H7 (cell line): ENCODE data around the gene CEACAM1. TPM values are rescaled to one million over a fixed set of nuclear protein-coding genes. Genes with fewer than 3 reads are reported as not detected.
A peak's percentile ranks its signal among the peaks of the same experiment; 100 is the strongest.

Experiments used
- DNase-seq: peaks from one replicate; pipeline ENCODE4 v3.0.0; 2012
- H3K27me3 ChIP-seq: 2 replicates; pipeline ENCODE4 v1.6.0; 2011; ENCODE audit warnings: mild to moderate bottlenecking, low read length; ENCODE audit not compliant: control insufficient read depth, insufficient read depth
- H3K36me3 ChIP-seq: replicated peaks from 2 replicates; pipeline ENCODE4 v1.5.1; 2011; ENCODE audit warnings: low read length; ENCODE audit not compliant: control insufficient read depth, insufficient read depth
- H3K4me3 ChIP-seq: 2 replicates; pipeline ENCODE4 v1.5.1; 2011; ENCODE audit warnings: low read depth, mild to moderate bottlenecking, control low read depth, low read length, moderate library complexity; ENCODE audit not compliant: insufficient read depth
- total RNA-seq: library from RNA; depleted of rRNA; stranded (reverse); fragments of >200 nt; shearing (Covaris generic); gene quantifications from 2 replicates; pipeline ENCODE4 v1.2.3, GENCODE V29; 2014

The CEACAM1 gene
- total RNA-seq, 1 experiment from 2014 or later: 0.42 TPM

DNA sequence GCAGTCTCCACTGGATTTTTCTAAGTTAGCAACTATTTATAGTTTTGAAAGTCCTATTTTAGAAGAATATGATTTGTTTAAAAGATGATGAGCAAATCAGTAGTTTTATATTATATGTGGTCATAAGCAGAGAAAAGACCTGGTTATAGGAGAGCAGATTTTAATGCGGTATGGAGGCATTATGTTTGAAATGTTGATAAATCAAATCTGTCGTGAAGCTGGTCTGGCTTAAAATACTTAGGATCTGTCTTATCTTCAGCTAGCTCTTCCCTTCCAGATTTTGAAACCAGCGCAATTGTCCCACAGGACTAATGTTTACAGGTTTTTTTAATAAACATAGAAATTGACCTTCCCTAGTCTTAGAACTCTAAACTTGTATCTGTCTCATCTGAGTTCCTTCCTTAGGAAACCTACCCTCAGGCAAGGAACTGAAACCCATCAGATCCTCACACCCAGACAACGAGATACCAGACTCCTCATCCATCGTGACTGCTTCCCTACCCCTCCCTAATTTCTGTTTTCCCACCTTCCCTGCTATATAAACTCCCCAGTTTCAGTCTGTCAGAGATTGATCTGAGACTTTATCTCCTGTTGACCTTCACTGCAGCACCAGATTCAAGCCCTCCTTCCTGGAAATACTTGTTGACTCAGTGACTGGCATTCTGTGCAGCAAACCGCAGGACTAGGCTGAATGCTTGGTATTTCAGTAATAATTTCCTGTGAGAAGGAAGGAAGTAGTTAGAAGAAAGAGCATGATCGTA is 47.8 kb downstream of the CEACAM1 start:
- Histone ChIP-seq H3K36me3 (no peaks in the 10 kb centered on the region), H3K4me3 (no peak overlapping the region), H3K27me3 (no peaks in the 10 kb centered on the region)
- DNase-seq: no peak

DNA sequence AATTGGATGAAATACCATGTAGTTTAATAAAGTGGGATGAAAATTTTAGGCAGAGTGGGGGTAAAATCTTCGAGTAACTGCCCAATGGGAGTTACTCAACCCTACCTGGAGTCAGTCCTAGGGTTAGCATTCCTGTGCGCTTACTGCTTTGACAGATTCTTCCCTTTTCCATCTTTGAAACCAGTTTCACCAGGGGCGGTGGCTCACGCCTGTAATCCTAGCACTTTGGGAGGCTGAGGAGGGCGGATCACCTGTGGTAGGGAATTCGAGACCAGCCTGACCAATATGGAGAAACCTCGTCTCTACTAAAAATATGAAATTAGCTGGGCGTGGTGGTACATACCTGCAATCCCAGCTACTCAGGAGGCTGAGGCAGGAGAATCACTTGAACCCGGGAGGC is 48.5 kb downstream of the CEACAM1 start:
- no peaks in the 10 kb centered on the region for H3K36me3 ChIP-seq
- no peak for DNase-seq
- H3K27me3 ChIP-seq: no peaks in the 10 kb centered on the region
- H3K4me3 ChIP-seq: no peak overlapping the region

DNA sequence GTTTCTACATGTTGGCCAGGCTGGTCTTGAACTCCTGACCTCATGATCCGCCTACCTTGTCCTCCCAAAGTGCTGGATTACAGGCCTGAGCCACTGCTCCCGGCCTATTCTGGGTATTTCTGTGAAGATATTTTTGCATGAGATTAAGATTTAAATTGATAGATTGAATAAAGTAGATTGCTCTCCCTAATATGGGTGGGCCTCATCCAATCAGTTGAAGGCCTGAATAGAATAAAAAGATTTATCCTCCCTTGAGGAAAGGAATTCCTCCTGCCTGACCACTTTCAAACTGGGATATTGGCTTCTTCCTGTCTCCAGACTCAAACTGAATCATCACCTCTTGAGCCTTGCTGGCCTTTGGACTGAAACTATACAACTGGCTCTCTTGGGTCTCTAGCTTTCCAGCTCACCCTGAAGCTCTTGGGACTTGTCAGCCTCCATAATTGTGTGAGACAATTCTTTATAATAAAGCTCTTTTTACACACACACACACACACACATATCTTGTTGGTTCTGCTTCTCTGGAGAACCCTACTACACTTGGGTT is 49.4 kb downstream of the CEACAM1 start:
- H3K4me3 ChIP-seq: no peak overlapping the region
- H3K27me3 ChIP-seq: no peaks in the 10 kb centered on the region
- DNase-seq: no peak
- H3K36me3 ChIP-seq: no peaks in the 10 kb centered on the region

DNA sequence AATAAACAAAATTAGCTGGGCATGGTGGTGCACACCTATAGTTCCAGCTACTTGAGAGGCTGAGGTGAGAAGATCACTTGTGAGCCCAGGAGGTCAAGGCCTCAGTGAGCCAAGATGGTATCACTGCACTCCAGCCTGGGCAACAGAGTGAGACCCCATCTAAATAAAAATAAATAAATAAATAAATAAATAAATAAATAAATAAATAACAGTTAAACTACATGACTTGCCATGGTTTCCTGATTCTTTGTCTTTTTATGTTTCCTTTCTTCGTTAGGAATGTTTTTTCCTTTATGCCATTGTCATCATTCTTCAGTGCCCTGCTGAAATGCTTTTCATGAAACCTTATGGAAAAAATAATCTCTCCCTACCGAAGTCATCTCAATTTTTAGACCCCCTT is 50.3 kb downstream of the CEACAM1 start:
- no peak for DNase-seq
- H3K4me3 ChIP-seq: no peak overlapping the region
- no peaks in the 10 kb centered on the region for H3K36me3 ChIP-seq
- no peaks in the 10 kb centered on the region for H3K27me3 ChIP-seq

DNA sequence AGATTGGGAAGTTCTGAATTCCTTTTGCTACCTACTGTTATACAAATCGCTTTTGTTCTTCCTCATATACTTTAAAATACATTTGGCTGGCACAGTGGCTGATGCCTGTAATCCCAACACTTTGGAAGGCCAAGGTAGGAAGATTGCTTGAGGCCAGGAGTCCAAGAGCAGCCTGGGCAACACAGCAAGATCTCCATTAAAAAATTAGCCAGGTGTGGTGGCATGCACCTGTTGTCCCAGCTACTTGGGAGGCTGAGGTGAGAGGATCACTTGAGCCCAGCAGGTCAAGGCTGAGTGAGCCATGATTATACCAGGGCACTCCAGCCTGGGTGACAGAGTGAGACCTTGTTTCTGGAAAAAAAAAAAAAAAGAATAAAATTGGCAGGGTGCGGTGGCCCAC is 51.2 kb downstream of the CEACAM1 start:
- no peak for DNase-seq
- Histone ChIP-seq H3K36me3 (no peaks in the 10 kb centered on the region), H3K4me3 (no peak overlapping the region), H3K27me3 (no peaks in the 10 kb centered on the region)

DNA sequence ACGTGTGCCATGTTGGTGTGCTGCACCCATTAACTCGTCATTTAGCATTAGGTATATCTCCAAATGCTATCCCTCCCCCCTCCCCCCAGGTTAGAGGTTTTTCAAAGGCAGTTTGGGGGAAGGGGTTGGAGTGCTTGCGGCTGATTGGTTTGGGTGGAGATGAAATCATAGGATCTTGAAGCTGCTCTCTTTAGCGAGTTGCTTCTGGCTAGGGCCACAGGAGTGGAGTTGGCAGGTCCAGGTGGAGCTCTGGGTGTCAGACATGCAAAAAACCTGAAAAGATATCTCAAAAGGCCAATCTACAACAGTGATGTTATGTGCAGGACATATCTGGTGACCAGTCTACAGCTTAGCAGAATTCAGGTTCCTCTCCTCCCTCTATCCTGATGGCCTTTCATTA is 52.9 kb downstream of the CEACAM1 start:
- DNase-seq: no peak
- H3K4me3 ChIP-seq: no peak overlapping the region

DNA sequence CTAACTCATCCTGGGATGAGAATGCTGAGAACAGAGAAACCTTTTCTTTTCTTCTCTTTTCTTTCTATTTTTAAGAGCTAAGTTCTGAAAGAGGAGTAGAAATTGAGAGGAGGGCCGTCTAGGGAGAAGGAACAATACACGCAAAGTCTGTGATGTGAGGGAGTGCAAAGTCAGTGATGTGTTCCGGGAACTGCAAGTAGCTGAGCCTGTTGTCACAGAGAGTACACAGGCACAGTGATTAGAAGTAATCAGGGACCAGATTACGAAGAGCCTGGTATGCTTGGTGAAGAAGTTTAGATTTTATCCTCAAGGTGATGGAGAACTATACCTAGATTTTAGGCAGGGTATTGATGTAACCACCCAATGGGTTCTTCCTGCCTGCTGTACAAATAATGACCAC is 53.5 kb downstream of the CEACAM1 start:
- no peak for DNase-seq
- H3K4me3 ChIP-seq: no peak overlapping the region
- H3K27me3 ChIP-seq: no peaks in the 10 kb centered on the region
- no peaks in the 10 kb centered on the region for H3K36me3 ChIP-seq

More for the DNA sequence above, 52.9 kb downstream of the CEACAM1 start:
- H3K27me3 ChIP-seq: no peaks in the 10 kb centered on the region
- H3K36me3 ChIP-seq: no peaks in the 10 kb centered on the region

DNA sequence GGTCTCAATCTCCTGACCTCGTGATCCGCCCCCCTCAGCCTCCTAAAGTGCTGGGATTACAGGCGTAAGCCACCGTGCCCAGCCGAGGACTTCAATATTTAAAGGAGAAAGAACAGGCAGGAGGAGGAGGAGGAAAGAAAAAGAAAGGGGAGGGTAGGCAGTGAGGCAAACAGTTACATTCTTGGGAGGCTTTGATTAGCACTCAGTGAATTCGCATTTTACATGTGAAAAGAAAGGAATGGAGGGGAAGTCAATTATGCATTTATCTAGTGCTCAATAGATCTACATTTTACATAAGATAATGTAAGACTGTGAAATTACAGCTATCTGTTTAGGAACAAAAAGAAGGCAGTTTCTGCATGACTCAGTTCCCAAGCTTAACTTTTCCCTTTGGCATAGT is 54.6 kb downstream of the CEACAM1 start:
- DNase-seq: peak; percentile 48

DNA sequence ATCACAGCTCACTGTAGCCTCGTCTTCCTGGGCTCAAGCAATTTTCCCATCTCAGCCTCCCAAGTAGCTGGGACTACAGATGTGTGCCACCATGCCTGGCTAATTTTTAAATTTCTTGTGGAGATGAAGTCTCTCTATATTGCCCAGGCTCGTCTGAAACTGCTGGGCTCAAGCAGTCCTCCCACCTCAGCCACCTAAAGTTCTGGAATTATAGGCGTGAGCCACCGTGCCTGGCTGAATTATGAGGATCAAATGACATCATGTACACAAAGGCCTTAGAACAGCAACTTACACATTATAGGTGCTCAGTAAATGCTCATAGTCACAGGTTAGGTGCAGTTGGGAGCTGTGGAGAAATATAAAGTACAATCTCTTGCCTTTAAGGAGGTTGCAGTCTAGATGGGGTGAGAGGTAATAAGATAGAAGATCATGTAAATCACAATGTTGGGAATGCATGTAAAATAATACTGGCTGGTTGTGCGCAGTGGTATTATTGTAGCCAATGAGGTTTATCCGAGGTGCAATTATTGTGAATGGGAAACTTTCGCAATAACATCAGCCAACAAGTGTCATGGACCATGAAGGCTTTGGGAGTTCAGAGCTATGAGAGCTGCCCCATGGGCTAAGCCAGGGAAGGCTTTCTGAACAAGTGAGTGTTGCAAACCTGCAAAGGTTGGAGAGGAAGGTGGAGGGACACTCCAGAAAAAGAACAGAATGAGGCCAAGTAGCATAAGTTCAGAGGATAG is 55.7 kb downstream of the CEACAM1 start:
- no peaks in the 10 kb centered on the region for H3K27me3 ChIP-seq
- no peaks in the 10 kb centered on the region for H3K36me3 ChIP-seq
- no peak for DNase-seq
- no peak overlapping the region for H3K4me3 ChIP-seq

More for the DNA sequence above, 54.6 kb downstream of the CEACAM1 start:
- H3K4me3 ChIP-seq: no peak overlapping the region
- H3K36me3 ChIP-seq: no peaks in the 10 kb centered on the region
- no peaks in the 10 kb centered on the region for H3K27me3 ChIP-seq

DNA sequence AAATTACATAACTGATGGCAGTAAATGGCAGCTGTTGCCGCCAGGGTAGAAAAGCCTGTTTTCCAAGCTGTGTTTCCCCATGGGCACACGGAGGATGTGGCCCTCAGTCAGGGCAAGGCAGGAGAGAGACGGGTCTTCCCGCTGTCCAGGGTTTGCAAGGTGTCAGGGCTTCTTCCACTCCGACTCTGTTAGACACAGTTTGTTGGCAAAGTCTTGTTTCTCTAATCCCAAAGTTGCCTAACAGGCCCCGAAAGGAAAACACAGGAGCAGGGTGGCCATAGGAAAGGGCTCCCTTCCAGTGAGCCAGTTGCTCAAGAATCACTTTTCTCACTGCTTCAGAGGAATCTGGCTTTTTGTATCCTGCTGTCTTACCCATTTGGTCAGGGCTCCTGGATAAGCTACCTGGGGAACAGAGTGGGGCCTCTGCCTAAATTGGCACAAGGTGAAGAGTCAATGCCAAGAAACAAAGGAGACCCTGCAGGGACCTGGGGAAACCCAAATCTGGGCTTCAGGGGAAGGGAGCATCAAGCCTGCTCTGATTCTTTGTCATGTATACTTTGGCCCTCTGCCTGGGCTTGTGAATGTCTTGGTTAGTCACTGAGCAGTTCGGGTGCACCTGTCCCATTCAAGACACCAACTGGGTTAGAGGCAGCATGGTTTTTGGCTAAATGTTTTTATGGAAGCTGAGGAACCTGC is 56.6 kb downstream of the CEACAM1 start:
- Histone ChIP-seq H3K27me3 (no peaks in the 10 kb centered on the region), H3K36me3 (no peaks in the 10 kb centered on the region), H3K4me3 (no peak overlapping the region)
- DNase-seq: peak; percentile 62

DNA sequence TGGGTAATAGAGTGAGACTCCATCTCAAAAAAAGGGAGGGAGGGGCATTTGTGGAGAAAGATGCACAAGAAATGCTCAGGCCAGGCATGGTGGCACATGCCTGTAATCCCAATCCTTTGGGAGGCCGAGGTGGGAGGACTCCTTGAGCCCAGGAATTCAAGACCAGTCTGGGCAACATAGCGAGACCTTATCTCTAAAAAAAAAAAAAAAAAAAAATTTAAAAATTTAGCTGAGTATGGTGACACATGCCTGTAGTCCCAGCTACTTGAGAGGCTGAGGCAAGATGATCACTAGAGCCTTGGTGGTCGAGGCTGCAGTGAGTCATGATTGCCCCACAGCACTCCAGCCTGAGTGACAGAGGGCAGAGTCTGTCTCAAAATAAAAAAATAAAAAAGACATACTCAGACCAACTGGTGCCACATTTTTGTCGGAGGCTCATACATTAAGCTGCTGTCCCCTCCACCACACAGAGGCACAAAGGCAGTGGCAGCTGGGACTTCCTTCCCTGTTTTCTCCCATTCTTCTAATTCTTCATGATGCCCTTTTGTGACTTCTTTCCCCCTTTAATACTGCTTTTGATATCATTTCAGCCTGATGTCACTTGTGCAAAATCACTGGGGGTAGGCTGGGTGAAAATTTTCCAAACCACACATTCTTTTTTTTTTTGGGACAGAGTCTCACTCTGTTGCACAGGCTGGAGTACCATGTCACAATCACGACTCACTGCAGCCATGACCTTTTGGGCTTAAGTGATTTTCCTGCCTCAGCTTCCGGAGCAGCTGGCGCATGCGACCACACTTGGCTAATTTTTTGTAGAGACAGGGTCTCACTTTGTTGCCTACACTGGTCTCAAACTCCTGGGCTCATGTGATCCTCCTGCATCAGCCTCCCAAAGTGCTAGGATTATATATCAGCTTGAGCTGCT is 58.7 kb downstream of the CEACAM1 start:
- DNase-seq: no peak
- H3K27me3 ChIP-seq: no peaks in the 10 kb centered on the region
- no peaks in the 10 kb centered on the region for H3K36me3 ChIP-seq
- no peak overlapping the region for H3K4me3 ChIP-seq

DNA sequence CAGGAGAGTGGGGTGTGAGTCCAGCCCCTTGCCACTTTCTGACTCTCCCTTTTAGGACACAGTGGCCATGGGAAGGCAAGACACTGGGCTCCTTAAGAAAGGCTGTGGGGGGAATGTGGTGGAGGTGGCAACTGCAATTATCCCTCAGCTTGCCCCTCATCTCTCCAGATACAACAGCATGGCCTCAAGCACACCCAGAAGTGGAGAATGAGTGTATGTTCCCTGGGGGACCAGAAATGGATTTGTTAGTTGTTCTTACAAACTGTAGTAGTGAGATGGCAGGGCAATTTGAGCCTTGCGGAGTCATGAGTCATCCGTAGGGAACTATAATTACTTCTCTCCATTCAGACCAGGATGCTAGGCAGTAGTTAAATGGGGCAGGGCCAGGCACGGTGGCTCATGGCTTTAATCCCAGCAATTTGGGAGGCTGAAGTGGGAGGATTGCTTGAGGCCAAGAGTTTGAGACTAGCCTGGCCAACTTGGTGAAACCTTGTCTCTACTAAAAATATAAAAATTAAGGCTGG is 59.9 kb downstream of the CEACAM1 start:
- Histone ChIP-seq H3K27me3 (no peaks in the 10 kb centered on the region), H3K4me3 (no peak overlapping the region), H3K36me3 (no peaks in the 10 kb centered on the region)
- no peak for DNase-seq

DNA sequence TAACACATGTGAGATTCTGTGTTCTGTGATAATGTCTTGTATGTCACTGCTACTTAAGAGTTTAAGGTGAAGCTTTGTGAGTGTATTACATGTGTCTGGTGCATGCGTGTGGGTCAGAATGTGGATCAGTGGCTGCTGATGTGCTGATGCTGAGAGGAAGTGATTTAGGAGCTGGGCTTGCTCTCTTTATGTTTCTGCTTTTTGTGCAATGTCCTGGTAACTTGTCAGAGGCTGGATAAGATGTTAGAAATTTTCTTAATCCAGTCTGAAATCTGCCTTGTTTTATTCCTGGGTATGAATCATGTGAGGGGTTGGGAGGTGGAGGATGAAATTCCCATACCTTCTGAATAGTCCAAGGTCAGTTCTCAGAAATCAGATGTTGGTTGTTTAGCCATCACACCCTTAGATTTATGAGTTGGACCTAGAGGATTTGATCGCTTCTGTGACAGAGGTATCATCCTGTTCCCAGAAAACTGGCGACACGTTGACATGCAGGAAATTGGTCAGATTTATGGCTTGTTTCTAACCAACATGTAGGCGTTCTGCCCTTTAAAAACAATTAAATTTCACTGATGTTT is 61.0 kb downstream of the CEACAM1 start:
- Histone ChIP-seq H3K36me3 (no peaks in the 10 kb centered on the region), H3K4me3 (no peak overlapping the region), H3K27me3 (no peaks in the 10 kb centered on the region)
- no peak for DNase-seq
